ENCODE measurements around the gene IFIT3.

GRCh38 chr10:89363729-89364442, 36.1 kb downstream of the IFIT3 start:
- TF ChIP-seq CTCF (conservative IDR thresholded peaks at IDR 0.05; ENCODE audit: low read length) (no peak), EZH2phosphoT487 (IDR thresholded peaks at IDR 0.05; ENCODE audit: borderline replicate concordance) (no peak)

All from Loucy (cell line).